ENCODE results near the gene POLR3G.

Gene POLR3G

GRCh38 chr5:90554358-90555006 lies 79.8 kb downstream of the POLR3G start:
- H3K4me3 Mint-ChIP-seq = no peak overlapping the region
- no peak for DNase-seq
- no peak overlapping the region for H3K27ac Mint-ChIP-seq
- TF ChIP-seq CTCF (IDR thresholded peaks at IDR 0.05) = no peak
- peaks cover 24% of the 10 kb centered on the region for H3K4me1 Mint-ChIP-seq
- H3K27me3 Mint-ChIP-seq (ENCODE audit: low read depth, poor library complexity) = no peaks in the 10 kb centered on the region
- H3K36me3 Mint-ChIP-seq (ENCODE audit: low read depth) = no peaks in the 10 kb centered on the region
- no peaks in the 10 kb centered on the region for H3K9me3 Mint-ChIP-seq

GRCh38 chr5:90555666-90556065 lies 81.0 kb downstream of the POLR3G start:
- Mint-ChIP-seq H3K36me3 (ENCODE audit: low read depth) (no peaks in the 10 kb centered on the region), H3K4me1 (peaks cover 36% of the 10 kb centered on the region), H3K9me3 (no peaks in the 10 kb centered on the region), H3K27ac (no peak overlapping the region), H3K4me3 (no peak overlapping the region), H3K27me3 (ENCODE audit: low read depth, poor library complexity) (no peaks in the 10 kb centered on the region)
- TF ChIP-seq CTCF (IDR thresholded peaks at IDR 0.05) = no peak
- no peak for DNase-seq

GRCh38 chr5:90557391-90557790 lies 82.7 kb downstream of the POLR3G start:
- Mint-ChIP-seq H3K4me3 (peak overlapping the region; percentile 92), H3K27me3 (ENCODE audit: low read depth, poor library complexity) (no peaks in the 10 kb centered on the region), H3K27ac (no peak overlapping the region), H3K36me3 (ENCODE audit: low read depth) (no peaks in the 10 kb centered on the region), H3K9me3 (no peaks in the 10 kb centered on the region), H3K4me1 (peaks cover 54% of the 10 kb centered on the region)
- no peak for TF ChIP-seq CTCF (IDR thresholded peaks at IDR 0.05)
- no peak for DNase-seq

- no peak for TF ChIP-seq CTCF (IDR thresholded peaks at IDR 0.05)
- H3K27me3 Mint-ChIP-seq (ENCODE audit: low read depth, poor library complexity) = no peaks in the 10 kb centered on the region
- H3K4me1 Mint-ChIP-seq = peaks cover 58% of the 10 kb centered on the region
- H3K9me3 Mint-ChIP-seq = no peaks in the 10 kb centered on the region
- H3K27ac Mint-ChIP-seq = no peak overlapping the region
- peak overlapping the region; percentile 92 for H3K4me3 Mint-ChIP-seq
- no peaks in the 10 kb centered on the region for H3K36me3 Mint-ChIP-seq (ENCODE audit: low read depth)
- no peak for DNase-seq
These were observed 83.2 kb downstream of the POLR3G start for GRCh38 chr5:90557871-90558270.

- peak; percentile 93 for DNase-seq
- peaks cover 61% of the 10 kb centered on the region for H3K4me1 Mint-ChIP-seq
- no peaks in the 10 kb centered on the region for H3K9me3 Mint-ChIP-seq
- H3K27ac Mint-ChIP-seq = peak within 1 kb of the TSS; percentile 95
- H3K36me3 Mint-ChIP-seq (ENCODE audit: low read depth) = no peaks in the 10 kb centered on the region
- no peak for TF ChIP-seq CTCF (IDR thresholded peaks at IDR 0.05)
- H3K27me3 Mint-ChIP-seq (ENCODE audit: low read depth, poor library complexity) = no peaks in the 10 kb centered on the region
- H3K4me3 Mint-ChIP-seq = peak within 1 kb of the TSS; percentile 92
These were observed 83.9 kb downstream of the POLR3G start, which contains the start of gene ADGRV1 for GRCh38 chr5:90558344-90559192. Gene ADGRV1, plus strand, starts transcription at chr5:90558797. Its CDS starts 99 bp downstream, at chr5:90558896.

All from nephron progenitor cell (in vitro differentiated cells).